Measurements from ENCODE around the gene TSPAN11.

TSPAN11 gene

GRCh38 chr12:31018106-31018789, 91.7 kb downstream of the TSPAN11 start:
- no peak overlapping the region for H3K4me3 ChIP-seq (replicated peaks; ENCODE audit: low read depth, low read length)
- no peak for DNase-seq (ENCODE audit: extremely low read depth, low read depth)
- no peak for TF ChIP-seq CTCF (IDR thresholded peaks at IDR 0.05; ENCODE audit: low read depth, low read length, missing control alignments)

GRCh38 chr12:31018790-31019505, 92.4 kb downstream of the TSPAN11 start:
- TF ChIP-seq CTCF (IDR thresholded peaks at IDR 0.05; ENCODE audit: low read depth, low read length, missing control alignments), result no peak
- DNase-seq (ENCODE audit: extremely low read depth, low read depth), result no peak
- no peak overlapping the region for H3K4me3 ChIP-seq (replicated peaks; ENCODE audit: low read depth, low read length)

GRCh38 chr12:31019561-31019960, 93.0 kb downstream of the TSPAN11 start:
- no peak for TF ChIP-seq CTCF (IDR thresholded peaks at IDR 0.05; ENCODE audit: low read depth, low read length, missing control alignments)
- no peak for DNase-seq (ENCODE audit: extremely low read depth, low read depth)
- no peak overlapping the region for H3K4me3 ChIP-seq (replicated peaks; ENCODE audit: low read depth, low read length)

GRCh38 chr12:31019976-31020375, 93.4 kb downstream of the TSPAN11 start:
- no peak for DNase-seq (ENCODE audit: extremely low read depth, low read depth)
- H3K4me3 ChIP-seq (replicated peaks; ENCODE audit: low read depth, low read length), result no peak overlapping the region
- TF ChIP-seq CTCF (IDR thresholded peaks at IDR 0.05; ENCODE audit: low read depth, low read length, missing control alignments), result no peak

- H3K4me3 ChIP-seq (replicated peaks; ENCODE audit: low read depth, low read length), result no peak overlapping the region
- DNase-seq (ENCODE audit: extremely low read depth, low read depth), result no peak
- no peak for TF ChIP-seq CTCF (IDR thresholded peaks at IDR 0.05; ENCODE audit: low read depth, low read length, missing control alignments)
Measured at GRCh38 chr12:31020385-31021166, 94.0 kb downstream of the TSPAN11 start.

- no peak for DNase-seq (ENCODE audit: extremely low read depth, low read depth)
- TF ChIP-seq CTCF (IDR thresholded peaks at IDR 0.05; ENCODE audit: low read depth, low read length, missing control alignments), result no peak
- no peak overlapping the region for H3K4me3 ChIP-seq (replicated peaks; ENCODE audit: low read depth, low read length)
Measured at GRCh38 chr12:31021181-31021580, 94.6 kb downstream of the TSPAN11 start.

All from HFF-Myc (cell line).